Epithelial cell of esophagus (primary cell): ENCODE data around the gene COG5.

Experiments used
- DNase-seq: peaks from one replicate; pipeline ENCODE4 v3.0.0; 2010; ENCODE audit warnings: low read depth
- H3K4me3 ChIP-seq: 2 replicates; pipeline ENCODE4 v1.5.1; 2011; ENCODE audit warnings: mild to moderate bottlenecking, low read length, control low read depth
- TF ChIP-seq, protein P1 (sequence below): IDR thresholded peaks from 2 replicates; pipeline ENCODE4 v1.5.1; 2011; ENCODE audit warnings: low read depth, mild to moderate bottlenecking, low read length, control low read depth, inconsistent platforms; ENCODE audit not compliant: insufficient read depth; ENCODE audit errors: missing control alignments

COG5 gene

GRCh38 chr7:107264723-107265122 lies 299.0 kb downstream of the COG5 start:
- TF ChIP-seq, protein P1, sequence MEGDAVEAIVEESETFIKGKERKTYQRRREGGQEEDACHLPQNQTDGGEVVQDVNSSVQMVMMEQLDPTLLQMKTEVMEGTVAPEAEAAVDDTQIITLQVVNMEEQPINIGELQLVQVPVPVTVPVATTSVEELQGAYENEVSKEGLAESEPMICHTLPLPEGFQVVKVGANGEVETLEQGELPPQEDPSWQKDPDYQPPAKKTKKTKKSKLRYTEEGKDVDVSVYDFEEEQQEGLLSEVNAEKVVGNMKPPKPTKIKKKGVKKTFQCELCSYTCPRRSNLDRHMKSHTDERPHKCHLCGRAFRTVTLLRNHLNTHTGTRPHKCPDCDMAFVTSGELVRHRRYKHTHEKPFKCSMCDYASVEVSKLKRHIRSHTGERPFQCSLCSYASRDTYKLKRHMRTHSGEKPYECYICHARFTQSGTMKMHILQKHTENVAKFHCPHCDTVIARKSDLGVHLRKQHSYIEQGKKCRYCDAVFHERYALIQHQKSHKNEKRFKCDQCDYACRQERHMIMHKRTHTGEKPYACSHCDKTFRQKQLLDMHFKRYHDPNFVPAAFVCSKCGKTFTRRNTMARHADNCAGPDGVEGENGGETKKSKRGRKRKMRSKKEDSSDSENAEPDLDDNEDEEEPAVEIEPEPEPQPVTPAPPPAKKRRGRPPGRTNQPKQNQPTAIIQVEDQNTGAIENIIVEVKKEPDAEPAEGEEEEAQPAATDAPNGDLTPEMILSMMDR, result no peak
- no peak overlapping the region for H3K4me3 ChIP-seq
- DNase-seq, result no peak

DNA sequence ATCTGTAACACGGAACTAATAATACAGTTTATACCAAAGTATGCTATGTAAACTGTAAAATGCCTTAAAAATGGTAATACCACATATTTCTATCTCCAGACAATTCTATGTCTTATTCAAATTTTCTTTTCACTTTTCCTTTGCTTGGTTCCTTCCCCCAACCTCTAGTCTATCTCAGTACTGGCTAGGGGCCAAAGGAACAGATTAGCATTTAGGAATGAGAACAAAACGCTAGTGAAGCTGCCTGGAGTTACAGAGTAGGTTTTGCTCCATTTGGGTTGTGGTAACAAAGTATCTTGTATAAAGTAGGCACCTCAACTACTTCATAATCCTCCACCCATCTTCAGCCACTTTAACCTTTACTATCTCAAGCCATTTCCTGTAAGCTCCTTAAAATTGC lies 300.9 kb downstream of the COG5 start:
- H3K4me3 ChIP-seq, result no peak overlapping the region
- DNase-seq, result no peak
- TF ChIP-seq, protein P1, result no peak

DNA sequence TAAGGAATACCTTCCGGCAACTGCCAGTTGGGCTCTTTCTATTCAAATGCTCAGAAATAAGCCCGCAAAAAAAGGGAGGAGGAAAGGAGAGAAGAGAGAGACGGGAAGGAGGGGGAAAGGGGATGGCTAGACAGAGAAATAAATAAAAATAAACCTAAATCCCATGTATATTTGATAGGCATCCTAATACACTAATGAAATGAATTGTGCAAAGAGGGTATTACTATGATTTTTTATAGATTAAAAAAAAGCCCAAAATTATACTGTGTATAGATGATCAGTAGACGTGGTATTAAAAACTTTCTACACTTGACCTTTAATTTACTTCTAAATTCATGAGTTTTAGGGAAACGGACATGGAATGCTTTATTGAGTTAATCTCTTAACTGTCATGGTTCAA lies 305.0 kb downstream of the COG5 start:
- DNase-seq, result no peak
- TF ChIP-seq, protein P1, result no peak
- H3K4me3 ChIP-seq, result no peak overlapping the region

GRCh38 chr7:107255602-107256001 lies 308.1 kb downstream of the COG5 start:
- no peak for DNase-seq
- H3K4me3 ChIP-seq, result no peak overlapping the region
- TF ChIP-seq, protein P1, result no peak

DNA sequence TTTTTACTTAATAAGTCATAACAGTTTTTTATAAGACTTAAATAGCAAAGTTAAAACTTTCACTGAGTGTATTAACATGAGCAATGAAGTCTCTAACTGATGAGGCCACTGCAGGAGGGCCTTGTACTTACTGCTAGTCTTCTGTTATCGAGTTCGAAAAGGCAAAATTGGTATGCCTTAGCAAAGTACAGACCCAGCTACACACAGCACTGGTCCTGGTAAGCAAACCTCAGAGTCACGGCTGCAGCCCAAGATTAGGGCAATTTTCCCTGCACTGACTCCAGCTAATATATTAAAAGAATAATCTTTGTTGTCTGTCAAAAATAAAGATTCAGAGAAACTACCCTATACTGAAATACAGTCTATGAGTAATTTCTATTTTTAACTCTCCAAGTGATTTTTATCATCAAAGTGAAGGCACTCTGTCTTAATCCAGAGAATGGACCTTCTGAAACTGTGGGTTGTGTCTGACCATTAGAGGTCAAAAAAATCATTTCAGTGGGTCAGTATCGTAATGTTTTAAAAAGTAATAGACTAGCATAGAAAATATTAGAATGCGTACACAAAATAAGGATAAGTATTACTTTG lies 309.2 kb downstream of the COG5 start:
- no peak for DNase-seq
- no peak overlapping the region for H3K4me3 ChIP-seq
- TF ChIP-seq, protein P1, result no peak

GRCh38 chr7:107253599-107253998 lies 310.1 kb downstream of the COG5 start:
- TF ChIP-seq, protein P1, result no peak
- no peak for DNase-seq
- no peak overlapping the region for H3K4me3 ChIP-seq

- H3K4me3 ChIP-seq, result no peak overlapping the region
- TF ChIP-seq, protein P1, result no peak
- no peak for DNase-seq
These were observed 311.8 kb downstream of the COG5 start for GRCh38 chr7:107251963-107252362.
